Ishikawa (cell line): Measurements from ENCODE around the gene FABP3.
A peak's percentile ranks its signal among the peaks of the same experiment; 100 is the strongest.

Experiments used
- CEBPB ChIP-seq: IDR thresholded peaks from 2 replicates; pipeline ENCODE4 v1.6.1; 2012
- CREB1 ChIP-seq: IDR thresholded peaks from 2 replicates; pipeline ENCODE4 v1.6.1; 2012; ENCODE audit warnings: low read depth
- EGR1 ChIP-seq: IDR thresholded peaks from 2 replicates; pipeline ENCODE4 v1.6.1; 2012
- EP300 ChIP-seq: IDR thresholded peaks from 2 replicates; pipeline ENCODE4 v1.6.1; 2012; ENCODE audit warnings: borderline replicate concordance
- NFIC ChIP-seq: IDR thresholded peaks from 2 replicates; pipeline ENCODE4 v1.6.1; 2012
- RAD21 ChIP-seq: IDR thresholded peaks from 2 replicates; pipeline ENCODE4 v1.6.1; 2012; ENCODE audit warnings: low read depth
- TAF1 ChIP-seq: IDR thresholded peaks from 2 replicates; pipeline ENCODE4 v1.6.1; 2012; ENCODE audit warnings: low read depth, mild to moderate bottlenecking
- TCF12 ChIP-seq: IDR thresholded peaks from 2 replicates; pipeline ENCODE4 v1.6.1; 2012; ENCODE audit warnings: low read depth
- TEAD4 ChIP-seq: IDR thresholded peaks from 2 replicates; pipeline ENCODE4 v1.6.1; 2012
- YY1 ChIP-seq: IDR thresholded peaks from 2 replicates; pipeline ENCODE4 v1.6.1; 2012; ENCODE audit warnings: low read depth
- ZBTB7A ChIP-seq: IDR thresholded peaks from 2 replicates; pipeline ENCODE4 v1.6.1; 2012; ENCODE audit warnings: low read depth
- TF ChIP-seq, protein P1 (sequence below): IDR thresholded peaks from 2 replicates; pipeline ENCODE4 v1.6.1; 2012
- TF ChIP-seq, protein P2 (sequence below): IDR thresholded peaks from 2 replicates; pipeline ENCODE4 v1.6.1; 2012; ENCODE audit warnings: low read depth, mild to moderate bottlenecking
- TF ChIP-seq, protein P3 (sequence below): IDR thresholded peaks from 2 replicates; pipeline ENCODE4 v1.6.1; 2012

DNA sequence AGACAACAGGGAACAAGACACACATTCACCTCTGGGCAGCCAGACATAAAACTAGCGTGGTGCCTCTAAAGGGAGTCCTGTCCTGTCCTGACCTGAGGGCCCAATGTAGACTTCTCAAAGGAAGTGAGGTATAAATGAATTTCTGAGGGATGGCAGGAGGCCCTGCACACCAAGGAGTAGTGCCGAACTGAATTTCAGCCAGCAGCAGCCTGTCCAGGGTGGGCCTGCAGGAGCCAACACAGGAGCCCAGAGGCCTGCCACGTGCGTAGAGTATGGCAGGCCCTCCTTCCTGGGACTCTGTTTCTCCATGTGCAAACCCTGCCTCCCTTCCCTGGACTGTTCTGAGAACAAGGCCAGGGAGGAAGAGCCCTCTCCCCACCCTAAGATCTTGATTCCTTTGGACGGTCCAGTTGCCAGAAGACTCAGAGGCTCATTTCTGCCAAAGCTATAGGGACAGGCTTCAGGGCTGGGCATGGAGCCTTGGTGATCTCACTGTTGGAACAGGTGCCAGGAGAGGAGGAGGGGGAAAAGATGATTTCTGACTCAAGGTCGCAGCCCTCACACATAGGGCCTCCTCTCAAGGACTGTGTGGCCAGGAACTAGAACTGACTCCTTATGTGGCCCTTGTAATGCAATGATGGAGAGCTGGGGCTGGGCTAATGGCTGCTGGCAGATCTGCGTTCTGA is 1.8 kb upstream of the FABP3 start:
- TF ChIP-seq EP300 (no peak), CEBPB (no peak), EGR1 (no peak), TAF1 (no peak), RAD21 (no peak), YY1 (no peak), CREB1 (no peak), NFIC (peak; percentile 66; the same call in 1 of the 2 replicates), TEAD4 (no peak), ZBTB7A (no peak), TCF12 (no peak)
- TF ChIP-seq, protein P1, sequence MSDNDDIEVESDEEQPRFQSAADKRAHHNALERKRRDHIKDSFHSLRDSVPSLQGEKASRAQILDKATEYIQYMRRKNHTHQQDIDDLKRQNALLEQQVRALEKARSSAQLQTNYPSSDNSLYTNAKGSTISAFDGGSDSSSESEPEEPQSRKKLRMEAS = no peak
- TF ChIP-seq, protein P2, sequence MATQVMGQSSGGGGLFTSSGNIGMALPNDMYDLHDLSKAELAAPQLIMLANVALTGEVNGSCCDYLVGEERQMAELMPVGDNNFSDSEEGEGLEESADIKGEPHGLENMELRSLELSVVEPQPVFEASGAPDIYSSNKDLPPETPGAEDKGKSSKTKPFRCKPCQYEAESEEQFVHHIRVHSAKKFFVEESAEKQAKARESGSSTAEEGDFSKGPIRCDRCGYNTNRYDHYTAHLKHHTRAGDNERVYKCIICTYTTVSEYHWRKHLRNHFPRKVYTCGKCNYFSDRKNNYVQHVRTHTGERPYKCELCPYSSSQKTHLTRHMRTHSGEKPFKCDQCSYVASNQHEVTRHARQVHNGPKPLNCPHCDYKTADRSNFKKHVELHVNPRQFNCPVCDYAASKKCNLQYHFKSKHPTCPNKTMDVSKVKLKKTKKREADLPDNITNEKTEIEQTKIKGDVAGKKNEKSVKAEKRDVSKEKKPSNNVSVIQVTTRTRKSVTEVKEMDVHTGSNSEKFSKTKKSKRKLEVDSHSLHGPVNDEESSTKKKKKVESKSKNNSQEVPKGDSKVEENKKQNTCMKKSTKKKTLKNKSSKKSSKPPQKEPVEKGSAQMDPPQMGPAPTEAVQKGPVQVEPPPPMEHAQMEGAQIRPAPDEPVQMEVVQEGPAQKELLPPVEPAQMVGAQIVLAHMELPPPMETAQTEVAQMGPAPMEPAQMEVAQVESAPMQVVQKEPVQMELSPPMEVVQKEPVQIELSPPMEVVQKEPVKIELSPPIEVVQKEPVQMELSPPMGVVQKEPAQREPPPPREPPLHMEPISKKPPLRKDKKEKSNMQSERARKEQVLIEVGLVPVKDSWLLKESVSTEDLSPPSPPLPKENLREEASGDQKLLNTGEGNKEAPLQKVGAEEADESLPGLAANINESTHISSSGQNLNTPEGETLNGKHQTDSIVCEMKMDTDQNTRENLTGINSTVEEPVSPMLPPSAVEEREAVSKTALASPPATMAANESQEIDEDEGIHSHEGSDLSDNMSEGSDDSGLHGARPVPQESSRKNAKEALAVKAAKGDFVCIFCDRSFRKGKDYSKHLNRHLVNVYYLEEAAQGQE = no peak
- TF ChIP-seq, protein P3, sequence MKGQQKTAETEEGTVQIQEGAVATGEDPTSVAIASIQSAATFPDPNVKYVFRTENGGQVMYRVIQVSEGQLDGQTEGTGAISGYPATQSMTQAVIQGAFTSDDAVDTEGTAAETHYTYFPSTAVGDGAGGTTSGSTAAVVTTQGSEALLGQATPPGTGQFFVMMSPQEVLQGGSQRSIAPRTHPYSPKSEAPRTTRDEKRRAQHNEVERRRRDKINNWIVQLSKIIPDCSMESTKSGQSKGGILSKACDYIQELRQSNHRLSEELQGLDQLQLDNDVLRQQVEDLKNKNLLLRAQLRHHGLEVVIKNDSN = no peak
